GM18505 (cell line): ENCODE measurements around the gene EVI2B.
"Not testable (repeated sequence)": the region's sequence is repeated elsewhere in the genome, so short reads cannot be mapped to it uniquely, and the experiment has no call there.

Source experiments
- ATAC-seq: cut with Tn5 transposase; IDR thresholded peaks from one replicate; pipeline ENCODE4 v1.9.1; 2021; ENCODE audit not compliant: unreplicated experiment
- POLR2A ChIP-seq: IDR thresholded peaks from 4 replicates; pipeline ENCODE4 v1.6.1; 2011; ENCODE audit warnings: borderline replicate concordance; ENCODE audit not compliant: insufficient read depth, insufficient read length; ENCODE audit errors: extremely low read depth

The EVI2B gene

GRCh38 chr17:31313982-31314781 lies at the start of gene EVI2B:
Gene EVI2B, minus strand, starts transcription at chr17:31314054. Its CDS starts 8,445 bp downstream, at chr17:31305609.
- TF ChIP-seq POLR2A, result peak; percentile 49
- peak; percentile 34 for ATAC-seq

DNA sequence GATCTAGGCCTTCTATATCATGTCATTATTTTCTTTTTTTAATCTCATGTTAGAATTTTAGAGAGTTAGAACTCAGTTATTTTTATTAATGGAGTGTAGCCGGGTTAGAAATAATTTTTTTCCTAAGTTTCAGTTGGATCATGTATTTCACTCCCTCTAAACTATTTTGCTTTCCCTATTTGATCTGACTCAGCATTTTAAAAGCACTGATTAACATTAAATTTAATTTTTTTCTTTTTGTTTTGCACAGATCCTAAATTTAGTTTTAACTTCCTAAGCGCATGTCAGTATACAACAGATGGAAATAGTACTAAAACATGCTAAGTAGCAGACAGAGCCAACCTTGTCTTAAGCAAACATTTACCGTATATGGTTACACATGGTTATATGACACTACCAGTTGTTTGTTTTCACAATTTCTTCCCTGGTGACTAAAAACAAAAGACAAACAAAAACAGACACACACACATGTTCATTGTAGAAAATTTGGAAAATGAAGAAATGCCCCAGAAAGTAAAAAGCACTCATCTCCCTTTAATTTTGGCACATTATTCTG lies 44.1 kb upstream of the EVI2B start:
- TF ChIP-seq POLR2A, result no peak
- no peak for ATAC-seq

GRCh38 chr17:31357091-31357490 lies 43.2 kb upstream of the EVI2B start:
- no peak for ATAC-seq
- TF ChIP-seq POLR2A, result no peak

DNA sequence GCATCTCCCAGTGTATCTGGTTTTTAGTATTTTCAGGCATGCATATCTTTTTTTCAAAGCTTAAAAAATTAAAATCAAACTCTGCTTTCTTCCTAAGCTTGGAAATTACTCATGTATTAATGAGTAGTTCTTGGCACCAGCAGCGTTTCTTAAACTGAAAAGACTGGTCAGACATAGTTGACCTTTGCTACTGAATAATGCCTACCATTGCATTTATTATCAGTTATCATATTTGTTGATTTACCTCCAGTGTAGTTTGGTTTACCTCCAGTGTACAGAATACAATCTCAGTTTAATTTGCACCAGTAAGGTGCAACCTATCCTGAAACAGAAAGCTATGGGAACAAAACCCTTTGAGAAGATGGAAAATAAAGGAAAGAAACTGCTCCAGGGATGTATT lies 42.1 kb upstream of the EVI2B start:
- ATAC-seq, result no peak
- TF ChIP-seq POLR2A, result no peak

- no peak for TF ChIP-seq POLR2A
- no peak for ATAC-seq
Observed at GRCh38 chr17:31349454-31349853, 35.6 kb upstream of the EVI2B start.

- ATAC-seq, result not testable (repeated sequence)
Observed at GRCh38 chr17:31345191-31345747, 31.4 kb upstream of the EVI2B start.

DNA sequence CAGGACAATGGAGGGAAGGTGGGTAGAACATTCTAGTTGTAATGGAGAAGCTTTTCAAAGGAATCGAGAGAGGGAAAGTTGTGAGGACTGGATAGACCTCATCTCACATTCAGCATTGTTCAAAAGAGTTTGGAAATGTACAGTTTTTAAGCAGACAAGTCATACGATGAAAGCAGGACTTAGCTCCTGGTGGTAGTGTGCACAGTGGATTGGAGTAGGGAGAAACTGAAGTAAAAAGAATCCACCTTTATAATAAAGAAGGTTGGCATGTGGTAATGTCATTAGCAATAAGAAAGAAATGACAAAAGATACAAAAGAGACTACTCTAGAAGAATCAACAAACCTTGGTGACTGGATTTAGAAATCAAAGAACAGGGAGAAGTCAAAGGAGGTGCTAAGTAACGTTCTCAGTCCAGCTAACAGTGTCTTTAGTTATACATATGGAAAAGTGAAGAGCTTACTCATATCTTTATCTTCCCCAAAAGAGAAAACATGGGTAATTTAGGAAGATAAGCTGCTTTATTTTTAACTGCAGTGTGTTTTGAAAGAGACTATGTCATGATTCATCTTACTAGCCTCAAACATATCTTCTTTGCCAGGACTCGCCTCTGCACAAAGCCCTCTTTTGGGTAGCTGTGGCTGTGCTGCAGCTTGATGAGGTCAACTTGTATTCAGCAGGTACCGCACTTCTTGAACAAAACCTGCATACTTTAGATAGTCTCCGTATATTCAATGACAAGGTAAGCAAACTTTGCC lies 26.2 kb upstream of the EVI2B start:
- TF ChIP-seq POLR2A, result no peak
- ATAC-seq, result no peak

- ATAC-seq, result no peak
- no peak for TF ChIP-seq POLR2A
Observed at GRCh38 chr17:31329221-31329620, 15.4 kb upstream of the EVI2B start.

DNA sequence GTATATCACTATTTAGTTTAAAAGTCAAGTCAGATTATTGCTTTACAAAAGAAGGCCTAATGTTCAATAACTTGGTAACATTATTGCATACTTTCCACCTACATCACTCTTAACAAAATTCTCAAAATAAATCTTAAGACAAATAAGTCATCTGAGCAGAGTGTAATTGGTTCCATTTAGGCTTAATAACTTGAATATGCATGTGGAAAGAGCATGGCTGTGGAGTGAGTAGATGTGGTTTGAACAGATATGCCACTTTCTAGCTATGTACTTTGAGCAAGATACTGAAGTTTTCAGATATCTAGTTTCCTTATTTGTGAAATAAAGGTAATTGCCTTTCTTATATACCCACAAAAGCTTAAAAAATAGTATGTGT lies 14.3 kb upstream of the EVI2B start:
- ATAC-seq, result no peak
- no peak for TF ChIP-seq POLR2A

GRCh38 chr17:31327534-31328159 lies 13.8 kb upstream of the EVI2B start:
- no peak for ATAC-seq
- TF ChIP-seq POLR2A, result no peak

- no peak for TF ChIP-seq POLR2A
- no peak for ATAC-seq
Observed at GRCh38 chr17:31323551-31323950, 9.7 kb upstream of the EVI2B start.

- no peak for ATAC-seq
- no peak for TF ChIP-seq POLR2A
Observed at GRCh38 chr17:31321966-31322365, 8.1 kb upstream of the EVI2B start.

- peak; percentile 57 for TF ChIP-seq POLR2A
- no peak for ATAC-seq
Observed at GRCh38 chr17:31321481-31321880, 7.6 kb upstream of the EVI2B start, which contains the start of gene EVI2A. Gene EVI2A, minus strand, starts transcription at chr17:31321622. Its CDS starts 2,609 bp downstream, at chr17:31319013.
